ENCODE results near the gene CCDC137. TPM values are rescaled to one million over a fixed set of nuclear protein-coding genes. Genes with fewer than 3 reads are reported as not detected.

CCDC137 gene
- total and polyA plus RNA-seq, 4 donors, result 3.9 to 25.9 (median 16.5) TPM

DNA sequence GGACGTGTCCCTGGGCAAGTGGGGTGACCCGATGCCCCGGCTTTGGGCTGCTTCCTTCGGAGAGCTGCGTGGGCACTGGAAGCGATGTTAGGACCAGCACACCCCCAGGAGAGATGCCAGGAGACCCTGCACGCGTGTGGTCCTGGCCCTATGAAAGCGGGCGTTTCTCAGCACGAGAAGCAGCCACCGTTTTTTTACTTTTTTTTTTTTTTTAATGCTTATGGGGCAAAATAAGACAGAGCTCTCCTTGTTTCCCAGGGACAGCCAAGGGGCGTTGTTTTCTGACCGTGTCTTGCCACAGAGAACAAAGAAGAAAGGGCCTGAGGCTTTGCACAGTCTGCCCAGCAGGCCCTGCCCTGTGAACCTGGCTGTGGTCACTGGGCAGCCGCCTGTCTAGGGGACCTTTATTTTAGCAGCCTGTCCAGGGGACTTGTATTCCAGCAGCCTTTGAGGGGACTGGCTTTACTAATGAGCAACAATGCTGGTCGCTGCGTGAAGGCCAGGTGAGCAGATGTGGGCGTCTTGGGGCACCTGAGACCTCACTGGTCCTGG lies 46.5 kb downstream of the CCDC137 start:
- H3K4me1 ChIP-seq (ENCODE audit: control insufficient read depth, insufficient read depth, low read length), result peaks cover 41% of the 10 kb centered on the region
- peak overlapping the region; percentile 57 for H3K27ac ChIP-seq (ENCODE audit: low read depth, low read length)
- H3K36me3 ChIP-seq (ENCODE audit: control insufficient read depth, insufficient read depth, low read length), result peaks cover 57% of the 10 kb centered on the region
- peaks cover 11% of the 10 kb centered on the region for H3K27me3 ChIP-seq (ENCODE audit: control insufficient read depth, insufficient read depth, low read length)
- 29% methylated on average over 16 of the region's 18 CpGs for WGBS (ENCODE audit: insufficient coverage)
- H3K9me3 ChIP-seq (ENCODE audit: control insufficient read depth, insufficient read depth, low read length), result no peaks in the 10 kb centered on the region
- peak in 1 of 6 donors; percentile 54 for DNase-seq (ENCODE audit: low read depth in 4 of 6, low spot score in 6 of 6)
- H3K4me3 ChIP-seq (ENCODE audit: low read depth, low read length), result peak overlapping the region; percentile 50

DNA sequence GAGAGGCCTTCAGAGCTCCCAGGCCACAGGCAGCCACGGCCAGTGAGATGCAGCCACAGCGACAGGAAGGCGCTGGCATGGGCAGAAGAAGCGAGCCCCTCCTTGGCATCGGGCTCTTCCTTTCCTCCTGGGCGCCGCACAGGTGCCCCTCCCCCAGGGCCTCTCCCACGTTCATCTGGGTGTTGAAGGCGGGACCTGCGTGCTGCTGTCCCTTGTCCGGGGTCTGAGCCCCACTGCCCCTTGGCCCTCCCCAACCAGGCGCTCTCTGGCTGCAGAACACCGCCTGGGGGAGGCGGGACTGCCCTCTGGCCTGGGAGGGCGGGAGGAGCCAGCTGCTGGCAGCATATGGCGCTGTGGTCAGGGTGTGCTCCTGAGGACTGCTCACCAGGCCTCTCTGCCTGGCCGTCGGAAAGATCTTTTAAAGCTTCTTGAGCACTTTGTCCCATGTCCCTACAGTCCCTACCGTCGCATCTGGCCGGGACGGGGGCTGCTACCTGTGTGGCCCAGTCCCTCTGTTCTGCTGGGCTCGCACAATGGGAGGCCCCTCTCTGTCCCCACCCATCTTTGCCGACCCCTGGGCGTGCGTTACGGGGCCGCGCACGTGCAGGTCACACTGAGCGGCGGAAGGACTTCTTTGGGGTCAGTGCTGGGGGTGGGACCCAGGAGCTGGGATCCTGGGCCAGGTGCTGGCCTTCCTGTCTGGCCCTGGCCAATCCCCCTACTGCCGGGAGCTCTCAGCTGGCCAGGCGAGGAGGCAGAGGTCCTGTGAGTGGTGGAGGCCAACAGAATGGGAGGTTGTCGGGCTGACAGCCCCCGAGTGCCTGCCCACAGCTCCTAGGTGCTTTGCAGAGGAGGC lies 47.2 kb downstream of the CCDC137 start:
- Histone ChIP-seq H3K9me3 (ENCODE audit: control insufficient read depth, insufficient read depth, low read length) (no peaks in the 10 kb centered on the region), H3K4me1 (ENCODE audit: control insufficient read depth, insufficient read depth, low read length) (peaks cover 41% of the 10 kb centered on the region), H3K4me3 (ENCODE audit: low read depth, low read length) (peak overlapping the region; percentile 50), H3K27ac (ENCODE audit: low read depth, low read length) (peak overlapping the region; percentile 40), H3K27me3 (ENCODE audit: control insufficient read depth, insufficient read depth, low read length) (peaks cover 11% of the 10 kb centered on the region), H3K36me3 (ENCODE audit: control insufficient read depth, insufficient read depth, low read length) (peaks cover 55% of the 10 kb centered on the region)
- 42% methylated on average over 33 of the region's 36 CpGs for WGBS (ENCODE audit: insufficient coverage)
- no peak for DNase-seq (ENCODE audit: low read depth in 4 of 6, low spot score in 6 of 6)

DNA sequence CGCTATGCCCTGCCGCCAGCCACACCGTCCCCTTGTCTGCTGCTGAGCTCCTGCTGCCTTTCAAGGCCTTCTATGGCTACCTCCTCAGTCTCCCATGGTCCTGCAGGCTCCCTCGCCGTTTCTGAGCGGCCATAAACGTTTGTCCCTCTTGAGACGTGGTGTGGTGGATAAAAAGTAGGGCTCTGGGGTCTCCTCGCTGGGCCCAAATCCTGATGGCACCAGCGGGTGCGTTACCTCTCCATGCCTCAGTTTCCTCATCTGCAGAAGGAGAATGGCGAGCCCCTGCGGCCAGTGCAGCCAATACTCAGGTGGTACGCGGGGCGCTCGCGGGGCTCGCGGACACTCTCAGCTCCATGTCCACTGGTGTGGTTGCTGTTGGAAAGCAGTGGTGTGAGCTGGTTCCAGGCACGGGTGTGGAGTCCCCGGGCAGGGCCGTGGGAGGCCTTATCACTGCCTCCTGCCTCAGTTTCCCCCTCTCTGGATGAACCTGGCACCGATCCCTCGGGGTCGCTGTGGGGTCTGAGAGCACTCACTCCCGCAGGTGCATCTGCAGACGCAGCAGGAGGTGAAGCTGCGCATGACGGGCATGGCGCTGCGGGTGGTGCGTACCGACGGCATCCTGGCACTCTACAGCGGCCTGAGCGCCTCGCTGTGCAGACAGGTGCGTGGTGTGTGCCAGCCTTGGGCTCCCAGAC lies 48.0 kb downstream of the CCDC137 start:
- WGBS (ENCODE audit: insufficient coverage), result 94% methylated on average over 31 of the region's 39 CpGs
- H3K4me3 ChIP-seq (ENCODE audit: low read depth, low read length), result no peak overlapping the region
- H3K27me3 ChIP-seq (ENCODE audit: control insufficient read depth, insufficient read depth, low read length), result peaks cover 11% of the 10 kb centered on the region
- no peaks in the 10 kb centered on the region for H3K9me3 ChIP-seq (ENCODE audit: control insufficient read depth, insufficient read depth, low read length)
- no peak for DNase-seq (ENCODE audit: low read depth in 4 of 6, low spot score in 6 of 6)
- peaks cover 46% of the 10 kb centered on the region for H3K4me1 ChIP-seq (ENCODE audit: control insufficient read depth, insufficient read depth, low read length)
- no peak overlapping the region for H3K27ac ChIP-seq (ENCODE audit: low read depth, low read length)
- peaks cover 57% of the 10 kb centered on the region for H3K36me3 ChIP-seq (ENCODE audit: control insufficient read depth, insufficient read depth, low read length)

DNA sequence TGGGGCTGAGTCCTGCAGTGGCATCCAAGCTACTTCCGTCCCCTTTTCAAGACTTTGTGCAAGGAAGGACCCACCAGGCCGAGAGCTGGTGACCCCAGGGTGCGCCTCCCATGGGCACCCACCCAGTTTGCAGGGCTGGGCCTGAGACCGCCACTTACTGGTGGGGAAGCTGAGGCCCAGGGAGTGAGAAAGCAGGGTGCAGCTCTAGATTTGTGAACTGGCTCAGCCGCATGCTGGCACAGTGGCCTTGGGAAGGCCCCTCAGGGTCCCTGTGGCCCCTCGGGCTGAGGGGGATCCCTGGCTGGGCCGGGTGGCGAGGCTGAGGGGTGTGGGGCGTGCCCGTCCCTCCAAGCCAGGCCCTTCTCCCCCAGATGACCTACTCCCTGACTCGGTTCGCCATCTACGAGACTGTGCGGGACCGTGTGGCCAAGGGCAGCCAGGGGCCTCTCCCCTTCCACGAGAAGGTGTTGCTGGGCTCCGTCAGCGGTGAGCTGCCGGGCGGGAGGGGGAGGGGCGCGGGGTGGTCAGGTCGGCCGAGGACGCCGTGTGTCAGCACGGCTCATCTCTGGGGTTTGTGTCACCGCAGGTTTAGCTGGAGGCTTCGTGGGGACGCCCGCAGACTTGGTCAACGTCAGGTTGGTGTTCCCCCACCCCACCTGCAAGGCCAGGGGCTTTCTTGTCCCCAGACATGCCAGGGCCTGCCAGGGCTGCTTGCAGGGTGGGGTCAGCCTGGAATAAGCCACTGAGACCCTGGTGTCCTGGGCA lies 48.8 kb downstream of the CCDC137 start:
- WGBS (ENCODE audit: insufficient coverage), result 86% methylated on average over 32 of the region's 32 CpGs
- Histone ChIP-seq H3K9me3 (ENCODE audit: control insufficient read depth, insufficient read depth, low read length) (no peaks in the 10 kb centered on the region), H3K27ac (ENCODE audit: low read depth, low read length) (no peak overlapping the region), H3K4me3 (ENCODE audit: low read depth, low read length) (no peak overlapping the region), H3K36me3 (ENCODE audit: control insufficient read depth, insufficient read depth, low read length) (peaks cover 65% of the 10 kb centered on the region), H3K4me1 (ENCODE audit: control insufficient read depth, insufficient read depth, low read length) (peaks cover 50% of the 10 kb centered on the region), H3K27me3 (ENCODE audit: control insufficient read depth, insufficient read depth, low read length) (peaks cover 11% of the 10 kb centered on the region)
- no peak for DNase-seq (ENCODE audit: low read depth in 4 of 6, low spot score in 6 of 6)

DNA sequence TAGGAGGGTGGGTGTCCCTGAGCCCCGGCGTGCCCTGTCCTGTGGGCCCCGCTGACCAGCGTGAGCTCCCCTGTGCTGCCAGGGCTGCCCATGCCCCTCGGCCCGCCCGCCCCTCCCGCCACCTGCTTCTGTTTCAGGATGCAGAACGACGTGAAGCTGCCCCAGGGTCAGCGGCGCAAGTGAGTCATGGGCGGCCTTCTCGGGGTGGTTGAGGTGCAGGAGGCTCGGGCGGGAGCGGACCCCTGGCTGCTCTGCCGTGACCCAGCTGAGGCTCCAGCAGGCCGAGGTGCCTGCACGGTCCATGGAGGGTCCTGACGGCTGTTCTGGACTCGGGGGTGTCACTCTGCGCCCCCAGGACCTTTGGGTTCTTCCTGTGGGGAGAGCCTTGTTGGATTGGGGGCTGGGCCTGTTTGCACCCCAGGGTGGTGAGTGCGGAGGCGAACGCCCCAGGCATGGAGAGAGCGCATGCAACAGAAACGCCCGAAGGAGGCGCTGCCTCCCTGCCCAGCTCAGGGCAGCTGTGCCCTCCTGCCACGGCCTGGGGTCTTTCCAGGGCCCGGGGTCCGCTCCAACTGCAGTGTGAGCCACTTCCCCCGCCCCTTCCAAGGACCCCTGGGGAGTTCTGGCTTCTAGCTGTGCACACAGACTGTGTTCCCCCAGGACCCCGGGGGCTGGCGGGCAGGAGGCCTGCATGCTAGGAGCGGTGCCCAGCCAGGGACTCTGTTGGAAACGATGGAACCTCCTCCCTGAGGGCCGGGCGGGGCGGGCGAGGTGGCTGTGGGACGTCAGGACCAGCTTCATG lies 49.5 kb downstream of the CCDC137 start:
- no peak for DNase-seq (ENCODE audit: low read depth in 4 of 6, low spot score in 6 of 6)
- Histone ChIP-seq H3K27ac (ENCODE audit: low read depth, low read length) (no peak overlapping the region), H3K4me1 (ENCODE audit: control insufficient read depth, insufficient read depth, low read length) (peaks cover 49% of the 10 kb centered on the region), H3K9me3 (ENCODE audit: control insufficient read depth, insufficient read depth, low read length) (no peaks in the 10 kb centered on the region), H3K27me3 (ENCODE audit: control insufficient read depth, insufficient read depth, low read length) (peaks cover 3% of the 10 kb centered on the region), H3K36me3 (ENCODE audit: control insufficient read depth, insufficient read depth, low read length) (peaks cover 73% of the 10 kb centered on the region), H3K4me3 (ENCODE audit: low read depth, low read length) (no peak overlapping the region)
- WGBS (ENCODE audit: insufficient coverage), result 94% methylated on average over 42 of the region's 43 CpGs

DNA sequence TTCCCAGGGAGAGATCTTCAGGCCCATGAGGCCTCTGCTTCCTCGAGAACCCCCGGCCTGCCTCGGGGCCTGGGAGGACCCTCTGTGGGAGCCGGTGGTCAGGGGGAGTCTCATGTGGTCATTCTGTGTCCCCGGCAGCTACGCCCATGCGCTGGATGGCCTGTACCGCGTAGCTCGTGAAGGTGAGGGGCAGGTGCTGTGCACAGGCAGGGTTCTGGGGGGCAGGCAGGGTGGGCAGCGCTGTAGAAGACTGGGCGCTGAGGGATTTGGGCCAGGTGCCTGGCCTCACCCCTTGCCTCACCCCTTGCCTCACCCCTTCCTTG lies 50.1 kb downstream of the CCDC137 start:
- no peak for DNase-seq (ENCODE audit: low read depth in 4 of 6, low spot score in 6 of 6)
- Histone ChIP-seq H3K27me3 (ENCODE audit: control insufficient read depth, insufficient read depth, low read length) (no peaks in the 10 kb centered on the region), H3K9me3 (ENCODE audit: control insufficient read depth, insufficient read depth, low read length) (no peaks in the 10 kb centered on the region), H3K4me1 (ENCODE audit: control insufficient read depth, insufficient read depth, low read length) (peaks cover 45% of the 10 kb centered on the region), H3K4me3 (ENCODE audit: low read depth, low read length) (no peak overlapping the region), H3K27ac (ENCODE audit: low read depth, low read length) (no peak overlapping the region), H3K36me3 (ENCODE audit: control insufficient read depth, insufficient read depth, low read length) (peaks cover 73% of the 10 kb centered on the region)
- WGBS (ENCODE audit: insufficient coverage), result 98% methylated on average over 12 of the region's 12 CpGs

DNA sequence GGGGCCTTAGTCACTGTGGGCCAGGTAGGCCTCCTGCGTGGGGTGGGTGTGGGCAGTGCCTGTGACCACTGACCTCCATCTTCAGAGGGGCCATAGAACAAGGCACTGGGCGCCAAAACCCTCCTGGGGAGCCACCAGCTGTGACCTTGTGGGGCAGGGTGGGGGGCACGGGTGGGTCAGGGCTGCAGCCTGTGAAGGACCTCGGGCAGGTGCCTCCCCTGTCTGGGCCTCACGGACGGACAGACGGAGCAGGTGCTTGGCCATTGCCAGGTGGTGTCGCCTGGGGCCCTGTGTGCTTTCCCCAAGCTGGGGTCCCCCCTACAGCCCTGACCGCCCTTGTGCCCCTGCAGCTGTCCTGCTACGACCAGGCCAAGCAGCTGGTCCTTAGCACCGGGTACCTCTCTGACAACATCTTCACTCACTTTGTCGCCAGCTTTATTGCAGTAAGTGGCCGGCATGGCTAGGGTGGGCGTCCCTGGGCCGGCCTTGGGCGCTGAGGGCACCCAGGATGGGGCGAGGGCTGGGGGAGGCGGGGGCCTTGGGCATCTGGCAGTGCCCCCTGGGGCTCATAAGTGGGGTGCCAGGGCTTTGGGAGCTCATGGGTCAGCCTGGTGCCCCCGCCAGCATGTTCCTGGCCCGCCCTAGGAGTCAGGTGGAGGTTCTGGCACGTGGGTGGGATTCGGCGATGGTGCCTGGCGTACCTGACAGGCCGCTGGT lies 50.7 kb downstream of the CCDC137 start:
- no peak for DNase-seq (ENCODE audit: low read depth in 4 of 6, low spot score in 6 of 6)
- 97% methylated on average over 25 of the region's 25 CpGs for WGBS (ENCODE audit: insufficient coverage)
- no peaks in the 10 kb centered on the region for H3K9me3 ChIP-seq (ENCODE audit: control insufficient read depth, insufficient read depth, low read length)

DNA sequence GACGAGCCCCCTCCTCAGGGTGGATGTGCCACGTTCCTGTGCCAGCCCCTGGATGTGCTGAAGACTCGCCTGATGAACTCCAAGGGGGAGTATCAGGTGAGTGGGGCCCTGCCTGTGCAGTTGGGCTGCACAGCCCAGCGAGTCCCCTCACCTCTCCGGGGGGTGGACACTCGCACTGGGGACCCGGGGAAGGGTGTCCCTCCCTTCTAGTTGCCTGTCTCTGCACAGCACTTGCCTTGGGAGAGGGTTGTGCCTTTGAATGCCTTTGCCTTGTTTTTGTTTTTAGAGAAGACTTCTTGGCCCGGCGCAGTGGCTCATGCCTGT lies 51.2 kb downstream of the CCDC137 start:
- H3K36me3 ChIP-seq (ENCODE audit: control insufficient read depth, insufficient read depth, low read length), result peaks cover 75% of the 10 kb centered on the region
- no peaks in the 10 kb centered on the region for H3K9me3 ChIP-seq (ENCODE audit: control insufficient read depth, insufficient read depth, low read length)
- no peak overlapping the region for H3K4me3 ChIP-seq (ENCODE audit: low read depth, low read length)
- H3K27ac ChIP-seq (ENCODE audit: low read depth, low read length), result no peak overlapping the region
- no peak for DNase-seq (ENCODE audit: low read depth in 4 of 6, low spot score in 6 of 6)
- no peaks in the 10 kb centered on the region for H3K27me3 ChIP-seq (ENCODE audit: control insufficient read depth, insufficient read depth, low read length)
- peaks cover 50% of the 10 kb centered on the region for H3K4me1 ChIP-seq (ENCODE audit: control insufficient read depth, insufficient read depth, low read length)
- 98% methylated on average over 8 of the region's 9 CpGs for WGBS (ENCODE audit: insufficient coverage)

More for the DNA sequence above, 50.7 kb downstream of the CCDC137 start:
- H3K36me3 ChIP-seq (ENCODE audit: control insufficient read depth, insufficient read depth, low read length), result peaks cover 74% of the 10 kb centered on the region
- H3K4me3 ChIP-seq (ENCODE audit: low read depth, low read length), result no peak overlapping the region
- H3K27ac ChIP-seq (ENCODE audit: low read depth, low read length), result no peak overlapping the region
- no peaks in the 10 kb centered on the region for H3K27me3 ChIP-seq (ENCODE audit: control insufficient read depth, insufficient read depth, low read length)
- peaks cover 49% of the 10 kb centered on the region for H3K4me1 ChIP-seq (ENCODE audit: control insufficient read depth, insufficient read depth, low read length)

Measured in spinal cord (tissue), 10 donors.